ENCODE data around the gene FAM200C.

FAM200C gene

DNA sequence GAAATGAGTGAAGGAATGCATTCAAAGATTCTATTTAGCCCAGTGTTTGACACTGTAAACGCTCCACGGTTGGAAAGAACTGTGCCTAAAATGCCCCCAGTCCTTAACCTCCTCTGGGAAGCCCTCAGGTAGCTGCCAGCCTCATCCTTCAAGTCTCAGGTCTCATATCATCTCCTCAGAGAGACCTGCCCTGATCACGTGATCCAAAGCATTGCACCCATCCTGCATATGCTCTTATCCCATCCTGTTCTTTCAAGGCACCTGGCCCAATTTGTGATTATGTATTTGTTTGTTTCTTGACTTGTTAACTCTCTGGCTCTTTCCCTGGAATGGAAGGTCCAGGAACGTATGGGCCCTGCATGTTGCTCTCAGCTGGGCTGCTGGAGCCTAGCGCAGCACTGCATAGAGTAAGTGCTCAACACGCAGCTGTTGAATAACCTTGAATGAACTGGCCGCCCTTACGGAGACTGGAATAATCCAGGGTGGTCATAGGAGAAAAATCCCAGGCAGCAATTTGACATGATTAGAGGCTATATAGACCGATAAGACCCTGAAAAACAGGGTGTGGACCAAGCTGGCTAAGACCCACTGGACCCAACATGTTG lies 38.1 kb downstream of the FAM200C start:
- no peak overlapping the region for H3K4me3 ChIP-seq (ENCODE audit: insufficient read depth, low read length, poor library complexity, severe bottlenecking)
- no peaks in the 10 kb centered on the region for H3K36me3 ChIP-seq (ENCODE audit: low read length)
- H3K9me3 ChIP-seq (ENCODE audit: insufficient read depth, low read length): no peaks in the 10 kb centered on the region
- no peak overlapping the region for H2AFZ ChIP-seq (ENCODE audit: low read depth, low read length, severe bottlenecking)
- no peak for TF ChIP-seq CTCF (IDR thresholded peaks at IDR 0.05; ENCODE audit: insufficient read depth, low read length, poor library complexity, severe bottlenecking)
- no peak for TF ChIP-seq EZH2phosphoT487 (conservative IDR thresholded peaks at IDR 0.05; ENCODE audit: low read length)
- H3F3A ChIP-seq (ENCODE audit: insufficient read depth): no peaks in the 10 kb centered on the region
- H3K9ac ChIP-seq (ENCODE audit: low read length): no peak overlapping the region
- no peaks in the 10 kb centered on the region for H3K79me2 ChIP-seq (ENCODE audit: insufficient read depth, low read length)
- no peaks in the 10 kb centered on the region for H3K27me3 ChIP-seq (ENCODE audit: low read length)
- H3K9me2 ChIP-seq (replicated peaks; ENCODE audit: insufficient read depth, low read length): no peaks in the 10 kb centered on the region
- H4K20me1 ChIP-seq (ENCODE audit: low read depth, low read length): no peaks in the 10 kb centered on the region
- H3K27ac ChIP-seq (ENCODE audit: low read depth, low read length): no peak overlapping the region
- no peak overlapping the region for H3K4me2 ChIP-seq (ENCODE audit: low read depth, low read length, poor library complexity, severe bottlenecking)

- Histone ChIP-seq H3K9me3 (ENCODE audit: insufficient read depth, low read length) (no peaks in the 10 kb centered on the region), H3K27ac (ENCODE audit: low read depth, low read length) (no peak overlapping the region), H3F3A (ENCODE audit: insufficient read depth) (no peaks in the 10 kb centered on the region), H3K4me3 (ENCODE audit: insufficient read depth, low read length, poor library complexity, severe bottlenecking) (no peak overlapping the region), H3K27me3 (ENCODE audit: low read length) (no peaks in the 10 kb centered on the region), H4K20me1 (ENCODE audit: low read depth, low read length) (no peaks in the 10 kb centered on the region), H3K9me2 (replicated peaks; ENCODE audit: insufficient read depth, low read length) (no peaks in the 10 kb centered on the region), H3K9ac (ENCODE audit: low read length) (no peak overlapping the region), H3K4me2 (ENCODE audit: low read depth, low read length, poor library complexity, severe bottlenecking) (no peak overlapping the region), H2AFZ (ENCODE audit: low read depth, low read length, severe bottlenecking) (no peak overlapping the region), H3K79me2 (ENCODE audit: insufficient read depth, low read length) (no peaks in the 10 kb centered on the region), H3K36me3 (ENCODE audit: low read length) (no peaks in the 10 kb centered on the region)
- TF ChIP-seq CTCF (IDR thresholded peaks at IDR 0.05; ENCODE audit: insufficient read depth, low read length, poor library complexity, severe bottlenecking): no peak
- no peak for TF ChIP-seq EZH2phosphoT487 (conservative IDR thresholded peaks at IDR 0.05; ENCODE audit: low read length)
Observed at GRCh38 chr5:160360310-160360709, 39.5 kb downstream of the FAM200C start.

DNA sequence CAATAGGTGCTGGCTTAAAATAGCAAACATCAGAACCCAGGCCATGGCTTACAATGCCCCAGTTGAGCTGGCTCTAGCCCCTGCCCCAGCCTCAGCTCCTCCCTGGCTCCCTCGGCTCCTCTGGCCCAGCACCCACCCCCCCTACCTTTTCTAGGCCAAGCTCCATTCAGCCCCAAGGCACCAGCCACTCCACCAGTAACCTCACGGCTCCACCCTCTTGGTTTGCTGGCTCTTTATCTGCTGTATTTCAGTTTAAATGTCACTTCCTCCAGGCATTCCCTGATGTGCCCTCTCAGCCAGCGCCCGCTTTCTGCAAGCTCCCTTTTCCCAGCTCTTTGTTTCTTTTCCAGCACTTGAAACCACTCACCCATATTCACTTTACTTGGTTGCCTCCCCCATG lies 40.0 kb downstream of the FAM200C start:
- Histone ChIP-seq H3K79me2 (ENCODE audit: insufficient read depth, low read length) (no peaks in the 10 kb centered on the region), H3F3A (ENCODE audit: insufficient read depth) (no peaks in the 10 kb centered on the region), H3K4me3 (ENCODE audit: insufficient read depth, low read length, poor library complexity, severe bottlenecking) (no peak overlapping the region), H3K4me2 (ENCODE audit: low read depth, low read length, poor library complexity, severe bottlenecking) (no peak overlapping the region), H3K9me3 (ENCODE audit: insufficient read depth, low read length) (no peaks in the 10 kb centered on the region), H3K27ac (ENCODE audit: low read depth, low read length) (no peak overlapping the region), H3K27me3 (ENCODE audit: low read length) (no peaks in the 10 kb centered on the region), H2AFZ (ENCODE audit: low read depth, low read length, severe bottlenecking) (no peak overlapping the region), H3K9me2 (replicated peaks; ENCODE audit: insufficient read depth, low read length) (no peaks in the 10 kb centered on the region), H3K9ac (ENCODE audit: low read length) (no peak overlapping the region), H3K36me3 (ENCODE audit: low read length) (no peaks in the 10 kb centered on the region), H4K20me1 (ENCODE audit: low read depth, low read length) (no peaks in the 10 kb centered on the region)
- TF ChIP-seq EZH2phosphoT487 (conservative IDR thresholded peaks at IDR 0.05; ENCODE audit: low read length): no peak
- no peak for TF ChIP-seq CTCF (IDR thresholded peaks at IDR 0.05; ENCODE audit: insufficient read depth, low read length, poor library complexity, severe bottlenecking)

All from SU-DHL-6 (cell line).